Superior temporal gyrus (tissue), 1 donor: ENCODE measurements around the gene TFCP2.

ENCODE experiments used
- DNase-seq: peaks from one replicate; pipeline ENCODE4 v3.0.0-alpha.2; 2016; ENCODE audit errors: extremely low spot score

Gene TFCP2

GRCh38 chr12:51197736-51198567 is 25.0 kb upstream of the TFCP2 start:
- no peak for DNase-seq

DNA sequence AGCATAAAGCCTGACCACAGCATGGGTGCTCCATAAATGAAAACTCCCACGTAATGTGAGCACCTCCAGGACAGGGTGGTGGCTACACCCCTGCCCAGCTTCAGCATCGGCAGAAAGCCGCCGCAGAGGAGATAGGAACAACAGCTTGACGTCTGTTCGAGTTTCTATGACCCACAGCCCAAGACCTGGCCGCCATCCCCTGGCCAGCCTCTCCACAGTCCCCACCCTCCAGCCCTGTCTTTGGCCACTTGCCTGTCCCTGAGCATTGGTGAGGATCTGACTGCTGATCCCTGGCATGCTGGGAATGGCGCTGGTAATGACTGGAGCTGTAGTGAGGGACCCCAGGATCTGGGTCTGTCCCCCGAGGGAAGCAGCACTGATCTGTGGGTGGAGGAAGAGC is 23.6 kb upstream of the TFCP2 start:
- DNase-seq: no peak

DNA sequence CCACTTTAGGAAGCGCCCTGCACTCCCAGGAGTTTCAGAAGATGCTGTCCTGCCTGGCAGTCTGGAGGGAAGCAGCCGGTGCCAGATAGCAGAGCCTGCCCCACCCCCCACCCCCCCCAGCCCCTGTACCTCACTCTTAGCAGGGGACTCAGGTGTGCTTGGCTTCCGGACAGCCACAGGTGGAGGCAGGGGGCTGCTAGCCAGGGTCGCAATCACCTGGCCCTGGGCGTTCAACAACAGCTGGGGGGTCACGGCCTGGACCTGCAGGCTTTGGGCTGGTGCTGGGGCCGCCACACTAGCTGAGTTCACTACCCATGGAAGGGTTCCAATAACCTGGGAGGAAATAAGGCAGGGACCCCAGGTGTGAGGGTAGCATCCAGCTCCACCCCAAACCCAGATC is 22.9 kb upstream of the TFCP2 start:
- DNase-seq: no peak

GRCh38 chr12:51192284-51192671 is 19.3 kb upstream of the TFCP2 start:
- no peak for DNase-seq

DNA sequence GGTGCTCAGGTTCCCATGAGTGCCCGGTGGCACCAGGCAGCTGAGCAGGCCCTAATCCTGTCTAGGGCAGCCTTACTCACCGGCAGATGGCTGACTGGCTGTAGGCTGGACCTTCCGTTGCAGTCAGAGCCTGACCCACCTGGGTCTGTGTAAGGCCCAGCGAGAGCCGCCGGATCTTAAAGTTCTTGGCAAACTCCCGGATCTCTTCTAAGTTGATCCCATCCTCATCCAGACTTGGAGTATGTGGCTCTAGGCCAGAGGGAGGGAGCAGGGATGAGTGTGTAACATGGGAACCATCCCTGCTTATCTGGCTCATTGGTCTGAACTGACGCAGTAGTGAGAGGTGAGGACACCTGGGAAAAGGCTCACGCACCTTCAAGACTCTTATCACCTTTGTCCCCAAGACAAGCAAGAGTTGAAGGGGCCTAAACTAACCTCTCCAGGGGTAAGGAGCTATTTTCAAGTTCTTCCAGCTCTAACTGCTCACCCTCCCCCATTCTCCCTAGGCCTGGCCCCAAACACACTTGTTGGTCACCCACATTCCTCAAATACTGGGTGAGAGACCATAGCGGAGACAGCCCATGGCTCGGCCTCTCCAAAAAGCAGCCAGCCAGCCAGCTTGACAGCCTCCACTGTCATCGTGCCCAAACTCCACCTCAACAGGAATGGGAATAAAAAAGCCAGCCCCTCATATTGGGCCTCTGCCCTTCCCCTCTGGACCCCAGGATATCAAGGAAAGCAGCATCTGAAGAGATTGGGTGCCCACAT is 18.8 kb upstream of the TFCP2 start:
- DNase-seq: no peak

DNA sequence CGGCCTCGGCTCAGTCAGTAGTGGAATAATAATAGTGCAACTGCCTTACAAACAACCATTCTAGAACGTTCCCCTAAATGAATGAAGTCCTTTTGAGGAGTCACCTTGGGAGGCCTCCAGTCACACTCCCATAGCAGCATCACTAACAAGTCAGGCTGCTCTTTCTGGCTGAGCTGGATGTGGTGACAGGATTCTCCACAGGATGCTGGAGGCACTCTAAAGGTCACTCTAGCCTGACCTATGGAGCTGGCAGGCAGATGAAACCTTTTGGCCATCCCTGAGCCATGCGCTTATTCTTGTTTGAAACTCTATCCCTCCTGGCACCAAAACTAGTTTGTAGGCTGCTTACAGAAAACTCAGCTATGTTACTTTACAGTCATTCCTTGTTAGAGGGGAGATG is 17.9 kb upstream of the TFCP2 start:
- DNase-seq: no peak

DNA sequence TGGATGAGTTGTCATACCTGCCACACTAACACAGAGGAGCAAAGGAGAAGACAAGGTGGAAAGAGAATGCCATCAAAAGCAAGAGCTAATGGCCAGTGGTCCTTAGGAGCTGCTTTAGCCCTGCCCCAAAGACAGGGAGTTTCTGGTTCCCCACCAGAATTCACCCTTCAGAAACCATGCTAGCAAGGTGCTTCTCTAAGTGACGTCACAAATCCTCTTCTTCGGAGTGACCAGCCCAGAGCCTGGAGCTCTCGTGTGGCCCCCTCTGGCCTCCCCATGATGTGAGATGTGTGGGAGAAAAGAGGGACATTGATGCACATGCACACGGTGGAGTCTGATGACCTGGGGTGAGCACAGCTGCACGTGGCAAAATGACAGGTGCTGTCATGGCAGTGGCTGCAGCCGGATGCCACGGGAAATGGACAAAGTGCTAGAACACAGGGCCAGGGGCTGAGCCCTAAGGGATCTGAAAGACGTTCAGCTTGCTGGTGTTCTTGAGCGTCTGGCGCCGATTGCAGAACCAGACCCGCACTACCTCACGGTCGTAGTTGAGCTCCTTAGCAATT is 16.9 kb upstream of the TFCP2 start:
- no peak for DNase-seq

- no peak for DNase-seq
Observed at GRCh38 chr12:51188359-51189051, 15.6 kb upstream of the TFCP2 start.

DNA sequence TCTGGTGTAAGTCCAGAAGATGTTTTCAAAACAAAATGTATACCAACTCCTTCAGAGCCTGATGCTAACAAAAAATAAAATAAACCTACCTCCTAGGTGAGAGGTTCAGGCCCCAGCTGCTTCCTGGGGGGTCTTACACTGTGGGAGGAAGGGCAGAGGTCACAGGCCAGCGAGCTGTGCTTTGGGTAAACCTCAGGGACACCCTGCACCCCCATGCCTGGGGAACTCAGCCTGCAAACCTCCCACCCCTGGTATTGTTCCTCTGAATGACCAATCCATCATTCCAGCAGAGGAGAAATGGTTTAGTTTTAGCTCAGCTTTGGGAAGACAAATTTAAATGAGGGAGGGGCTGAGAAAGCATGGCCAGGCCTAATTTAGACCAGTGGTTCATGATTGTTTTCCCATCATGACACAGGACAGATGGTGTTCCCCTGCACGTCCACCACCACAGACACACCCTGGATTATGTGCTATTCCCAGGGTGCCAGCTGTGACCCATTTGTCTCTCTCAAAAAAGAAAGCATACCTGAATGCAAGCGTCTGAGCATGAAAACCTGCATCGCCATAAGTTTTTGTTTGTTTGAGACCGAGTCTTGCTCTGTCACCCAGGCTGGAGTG is 14.5 kb upstream of the TFCP2 start:
- no peak for DNase-seq

DNA sequence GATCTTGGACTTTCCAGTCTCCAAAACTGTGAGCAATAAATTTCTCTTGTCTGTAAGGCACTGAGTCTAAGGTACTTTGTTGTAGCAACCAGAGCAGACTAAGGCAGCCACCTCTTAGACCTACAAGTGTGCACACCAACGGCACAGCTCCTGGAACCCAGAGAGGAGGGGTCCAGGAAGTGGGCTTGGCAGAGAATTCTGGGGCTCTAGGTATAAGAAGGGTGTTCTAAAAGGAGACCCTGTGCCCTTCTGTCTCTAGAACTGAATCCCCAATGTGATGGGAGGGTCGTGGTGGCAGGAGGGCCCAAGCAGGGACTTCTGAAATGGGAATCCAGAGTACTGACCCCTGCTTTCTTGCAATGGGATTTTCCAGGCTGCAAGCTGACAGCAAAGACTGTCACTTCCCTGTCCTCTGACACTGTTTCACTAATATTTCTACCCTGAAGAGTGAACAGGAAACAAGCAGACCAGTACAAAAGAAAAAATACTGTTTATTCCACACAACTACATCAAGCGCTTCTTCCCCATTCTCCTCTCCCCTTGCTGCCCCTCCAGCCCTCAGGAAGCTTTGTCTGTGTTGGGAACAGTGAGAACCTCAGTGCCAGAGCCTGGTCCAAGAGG is 13.6 kb upstream of the TFCP2 start:
- no peak for DNase-seq

DNA sequence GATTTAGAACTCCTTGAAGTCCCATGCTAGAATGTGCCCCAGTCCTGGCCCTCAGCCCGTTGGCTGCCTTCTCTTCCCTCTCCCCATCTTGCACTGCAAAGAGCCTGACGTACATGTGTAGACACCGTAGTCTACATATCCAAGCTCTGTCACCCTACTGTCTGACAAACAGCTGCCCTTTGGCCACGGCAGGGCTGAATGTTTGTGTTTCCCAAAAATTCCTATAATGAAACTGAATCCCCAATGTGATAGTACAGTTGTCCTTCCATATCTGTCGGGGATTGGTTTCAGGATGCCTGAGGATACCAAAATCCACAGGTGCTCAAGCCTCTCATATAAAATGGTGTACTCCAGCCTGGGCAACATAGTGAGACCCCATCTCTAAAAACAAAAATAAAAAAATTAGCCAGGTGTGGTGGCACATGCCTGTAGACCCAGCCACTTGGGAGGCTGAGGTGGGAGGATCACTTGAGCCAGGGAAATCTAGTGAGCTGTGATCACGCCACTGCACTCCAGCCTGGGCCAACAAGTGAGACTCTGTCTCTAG is 12.3 kb upstream of the TFCP2 start:
- no peak for DNase-seq

GRCh38 chr12:51183816-51184215 is 10.9 kb upstream of the TFCP2 start:
- peak; percentile 46 for DNase-seq

- DNase-seq: no peak
Observed at GRCh38 chr12:51183349-51183748, 10.4 kb upstream of the TFCP2 start.

DNA sequence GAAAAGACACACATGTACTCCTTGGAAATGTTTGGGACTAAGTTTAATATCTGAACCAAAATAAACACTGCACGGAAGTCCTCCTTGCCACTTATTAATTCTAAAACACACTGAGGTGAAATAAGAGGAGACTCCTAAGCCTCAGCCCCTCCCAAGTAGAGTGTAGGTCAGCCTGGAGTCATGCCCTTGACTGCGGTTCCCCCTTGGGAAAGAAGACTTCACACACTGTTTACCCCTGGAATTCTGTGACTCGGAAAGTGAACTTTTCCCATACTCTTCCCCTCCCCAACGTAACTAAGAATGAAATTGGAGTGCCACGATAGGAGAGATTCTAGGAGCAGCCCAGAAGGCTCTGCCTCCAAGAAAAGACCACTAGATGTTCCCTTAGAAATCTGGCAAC is 8.6 kb upstream of the TFCP2 start:
- DNase-seq: no peak

DNA sequence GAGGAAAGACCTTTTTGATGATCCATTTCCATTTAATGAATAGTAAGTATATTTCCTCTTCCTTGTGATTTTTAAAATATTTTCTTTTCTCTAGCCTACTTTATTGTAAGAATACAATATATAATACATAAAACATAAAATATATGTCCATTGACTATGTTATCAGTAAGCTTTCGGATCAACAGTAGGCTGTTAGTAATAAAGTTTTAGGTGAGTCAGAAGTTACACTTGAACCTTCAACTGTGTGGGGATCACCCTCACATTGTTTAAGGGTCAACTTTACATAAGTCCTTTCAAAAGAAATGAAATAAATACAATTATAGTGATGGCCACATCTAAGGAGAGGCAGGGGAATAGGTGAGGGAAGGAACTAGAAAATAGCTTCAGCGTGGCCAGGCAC is 5.0 kb upstream of the TFCP2 start:
- no peak for DNase-seq

GRCh38 chr12:51174501-51174900 is 1.6 kb upstream of the TFCP2 start:
- no peak for DNase-seq

DNA sequence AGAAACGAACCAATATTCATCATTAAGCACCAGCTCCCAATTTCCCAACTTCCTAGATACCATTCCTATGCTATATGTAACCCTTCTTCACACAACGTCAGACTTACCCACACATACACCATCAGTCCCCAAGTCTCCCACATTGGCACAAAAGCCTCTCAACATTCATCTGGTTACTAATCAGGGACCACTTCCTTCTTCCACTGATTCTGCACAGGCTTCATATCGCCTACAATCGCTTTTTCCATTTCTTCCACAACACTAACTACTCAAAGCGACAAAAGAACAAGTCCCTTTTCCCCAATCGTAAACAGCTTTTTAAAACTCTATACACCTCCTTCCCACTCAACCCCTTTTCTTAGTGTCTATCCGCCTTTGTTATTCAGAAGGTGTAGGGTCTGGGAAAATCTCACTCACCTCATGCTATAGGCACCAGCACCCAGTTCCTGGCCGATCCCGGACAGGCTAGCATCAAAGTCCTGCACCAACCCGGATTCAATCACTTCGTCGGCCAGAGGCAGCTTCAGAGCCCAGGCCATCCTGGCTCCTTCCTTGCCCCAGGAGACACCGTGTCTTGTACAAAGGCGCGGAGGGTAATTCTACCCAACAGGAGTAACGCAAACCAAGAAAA is 936 bp downstream of the TFCP2 start:
- DNase-seq: no peak

DNA sequence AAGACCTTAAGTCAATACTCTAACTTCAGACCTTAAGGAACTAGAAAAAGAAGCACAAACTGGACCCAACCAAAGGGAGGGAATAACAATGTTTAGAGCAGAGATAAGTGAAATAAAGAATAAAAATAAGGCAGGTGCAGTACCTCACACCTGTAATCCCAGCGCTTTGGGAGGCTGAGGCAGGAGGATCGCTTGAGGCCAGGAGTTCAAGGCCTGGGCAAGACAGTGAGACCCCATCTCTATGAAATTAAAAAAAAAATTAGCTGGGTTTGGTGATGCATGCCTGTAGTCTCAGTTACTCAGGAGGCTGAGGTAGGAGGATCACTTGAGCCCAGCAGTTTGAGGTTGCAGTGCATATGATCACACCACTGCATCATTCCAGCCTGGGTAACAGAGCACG is 9.1 kb downstream of the TFCP2 start:
- no peak for DNase-seq

GRCh38 chr12:51162217-51162616 is 10.7 kb downstream of the TFCP2 start:
- DNase-seq: no peak

GRCh38 chr12:51160814-51161459 is 12.0 kb downstream of the TFCP2 start:
- DNase-seq: no peak
